Left forelimb (tissue), 1 donor: ENCODE results near the gene NKX1-2.

Experiments
- DNase-seq: peaks from one replicate; pipeline ENCODE4 v3.0.0-alpha.2; 2018; ENCODE audit warnings: low spot score

Gene NKX1-2

DNA sequence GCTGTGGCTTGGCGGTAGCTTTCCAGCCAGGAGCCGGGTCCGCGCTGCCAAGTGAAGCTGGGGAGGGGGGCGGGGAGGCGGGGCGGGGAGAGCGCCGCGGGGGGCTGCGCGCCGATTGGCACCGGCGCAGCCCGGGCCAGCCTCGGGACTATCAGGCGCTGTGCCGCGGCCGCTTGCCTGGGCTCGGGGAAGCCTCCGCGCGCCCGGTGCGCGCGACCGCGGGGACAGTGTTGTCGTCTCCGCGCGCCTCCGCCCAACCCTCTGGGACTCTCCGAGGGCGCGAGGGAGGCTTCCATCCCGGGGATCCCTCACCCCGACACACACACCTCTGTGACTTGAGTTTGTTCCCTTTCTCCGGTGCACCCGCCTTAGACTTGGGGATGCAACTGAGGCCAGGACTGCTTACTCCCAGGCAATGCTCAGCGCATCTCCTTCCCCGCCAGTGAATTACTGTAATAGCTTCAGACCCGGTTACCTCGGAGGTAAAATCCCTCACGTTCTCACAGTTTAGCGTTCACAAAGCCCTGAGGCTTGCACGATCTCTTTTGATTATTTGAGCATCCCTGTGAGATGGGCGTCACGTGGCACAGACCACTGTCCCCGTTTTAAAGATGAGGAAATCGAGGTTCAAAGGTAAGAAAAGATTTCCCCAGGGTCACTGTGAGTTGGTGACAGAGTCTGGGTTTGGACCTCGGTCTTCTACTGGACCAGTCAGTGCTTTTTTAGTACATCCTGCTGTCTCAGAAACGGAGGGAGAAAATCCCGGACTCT is at the start of gene NKX1-2:
NKX1-2 (minus strand) TSS at position 24 of the 771 bp plus-strand sequence. CDS start 92 bp downstream, outside the sequence.
- DNase-seq, result no peak

DNA sequence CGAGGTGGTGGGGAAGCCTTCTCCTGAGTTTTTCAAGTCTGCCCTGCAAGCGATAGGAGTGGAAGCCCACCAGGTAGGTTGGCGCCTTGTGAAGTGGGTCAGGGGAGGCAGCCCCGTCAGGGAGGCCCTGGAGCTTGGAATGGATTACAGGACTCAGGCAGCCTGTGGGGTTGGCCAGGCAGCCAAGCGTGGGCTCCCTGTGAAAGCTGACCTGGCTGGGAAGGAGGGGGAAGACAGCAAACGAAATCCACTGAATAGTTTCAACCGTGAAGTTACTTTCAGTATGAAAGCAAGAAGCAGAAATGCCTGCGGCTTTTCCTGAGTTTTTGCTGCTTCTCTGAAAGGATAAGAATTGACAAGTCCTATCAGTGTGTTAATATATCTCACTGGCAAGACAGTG is 48.2 kb upstream of the NKX1-2 start:
- no peak for DNase-seq

DNA sequence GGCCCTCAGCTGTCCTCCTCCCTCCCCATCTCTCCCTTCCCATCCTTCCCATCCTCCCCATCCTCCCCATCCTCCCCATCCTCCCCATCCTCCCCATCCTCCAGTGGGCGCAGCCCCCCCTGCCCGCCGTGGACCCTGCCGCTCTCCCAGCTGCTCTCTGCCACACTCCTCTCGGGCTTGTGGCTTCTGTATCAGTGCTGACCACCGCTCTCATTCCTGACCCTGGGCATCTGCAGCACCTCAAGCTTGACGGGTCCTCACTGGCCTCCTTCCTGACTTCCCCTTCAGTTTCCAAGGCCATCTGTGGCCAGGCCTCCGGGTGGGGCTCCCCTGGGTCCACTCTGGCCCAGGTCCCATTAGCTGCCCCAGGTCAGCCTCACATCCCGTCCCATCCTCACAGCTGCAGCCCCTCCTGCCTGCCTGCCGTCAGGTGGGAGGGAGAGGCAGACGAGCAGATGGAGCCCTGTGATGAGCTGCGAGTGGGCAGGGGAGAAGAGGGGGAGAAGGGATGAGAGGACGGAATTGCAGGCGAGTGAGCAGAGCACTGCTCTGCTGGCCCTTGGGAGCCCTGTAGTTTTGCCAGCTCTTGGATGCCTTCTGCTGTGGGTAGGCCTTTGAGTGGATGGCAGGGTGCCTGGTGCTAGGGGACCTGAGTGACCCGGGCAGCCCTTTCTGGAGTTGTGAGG is 47.5 kb upstream of the NKX1-2 start:
- peak; percentile 61 for DNase-seq

DNA sequence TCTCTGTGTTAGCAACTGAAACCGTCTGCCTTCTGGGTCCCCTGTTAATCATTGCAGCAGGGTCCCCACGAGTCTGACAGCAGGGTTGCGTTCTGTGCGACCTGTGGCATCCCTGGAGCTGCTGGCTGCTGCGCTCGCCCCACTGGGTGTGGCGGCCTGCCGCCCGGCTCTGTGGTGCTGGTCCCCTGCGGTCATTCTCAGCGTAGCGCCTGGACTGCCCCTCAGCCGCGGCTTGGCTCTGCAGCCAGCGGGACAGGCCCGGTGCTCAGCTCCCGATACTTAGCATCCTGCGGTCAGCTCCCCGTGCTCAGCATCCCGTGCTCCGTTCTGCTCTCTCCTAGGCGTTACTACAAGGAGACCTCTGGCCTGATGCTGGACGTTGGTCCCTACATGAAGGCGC is 46.8 kb upstream of the NKX1-2 start:
- no peak for DNase-seq

DNA sequence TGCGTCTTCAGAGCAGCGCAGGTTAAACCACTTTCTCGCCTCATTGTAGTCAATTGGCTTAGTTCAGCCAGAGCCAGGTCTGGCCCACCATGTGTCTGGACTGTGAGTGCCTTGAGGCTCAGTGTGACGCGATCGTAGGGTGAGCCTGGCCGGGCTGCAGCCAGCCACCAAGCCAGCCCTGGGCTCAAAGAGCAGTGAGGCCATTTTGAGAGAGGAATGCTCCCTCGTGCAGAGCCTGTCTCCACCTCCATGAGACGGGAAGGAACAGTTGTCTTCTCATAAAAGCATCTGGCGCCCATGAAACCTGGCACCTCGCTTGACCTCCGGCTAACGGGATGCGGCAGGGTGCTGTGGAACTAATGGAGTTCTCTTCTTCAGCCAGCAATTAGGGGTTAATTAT is 46.3 kb upstream of the NKX1-2 start:
- DNase-seq, result peak; percentile 38

DNA sequence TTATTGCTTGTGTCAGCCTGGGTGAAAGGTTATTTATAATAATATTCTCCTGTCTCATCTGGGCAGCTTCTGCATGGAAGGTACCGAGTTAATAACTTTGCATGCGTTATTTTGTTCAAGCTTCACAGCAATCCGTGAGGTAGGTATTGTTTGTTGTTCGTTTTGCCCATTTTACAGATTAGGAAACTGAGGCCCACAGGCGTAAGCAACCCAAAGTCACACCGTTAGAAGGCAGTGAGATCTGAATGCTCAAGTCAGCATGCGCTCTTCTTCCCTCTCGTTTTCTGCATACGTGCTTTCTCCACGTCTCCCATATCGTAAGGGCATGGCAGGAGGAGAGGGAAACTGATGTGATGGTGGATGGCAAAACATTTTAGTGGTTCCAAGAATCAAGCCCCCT is 45.9 kb upstream of the NKX1-2 start:
- no peak for DNase-seq

DNA sequence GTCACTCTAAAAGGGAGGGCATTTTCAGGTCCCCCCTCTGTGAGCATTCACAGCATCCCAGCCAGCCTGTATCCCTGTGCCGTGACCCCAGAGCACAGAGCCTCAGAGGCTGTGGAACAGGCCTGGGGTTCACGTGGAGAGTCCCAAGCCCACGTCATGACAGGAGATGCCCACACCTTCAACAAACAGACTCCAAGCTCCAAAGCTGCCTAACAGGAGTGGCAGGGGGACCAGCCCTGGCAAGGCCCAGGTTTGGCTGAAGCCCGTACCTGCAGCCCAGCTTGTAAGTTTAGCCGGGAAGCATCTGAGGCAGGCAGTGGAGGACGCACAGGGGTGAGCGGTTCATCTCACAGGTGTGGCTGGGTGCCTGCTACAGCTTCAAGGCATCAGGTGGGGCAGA is 45.3 kb upstream of the NKX1-2 start:
- peak; percentile 55 for DNase-seq

DNA sequence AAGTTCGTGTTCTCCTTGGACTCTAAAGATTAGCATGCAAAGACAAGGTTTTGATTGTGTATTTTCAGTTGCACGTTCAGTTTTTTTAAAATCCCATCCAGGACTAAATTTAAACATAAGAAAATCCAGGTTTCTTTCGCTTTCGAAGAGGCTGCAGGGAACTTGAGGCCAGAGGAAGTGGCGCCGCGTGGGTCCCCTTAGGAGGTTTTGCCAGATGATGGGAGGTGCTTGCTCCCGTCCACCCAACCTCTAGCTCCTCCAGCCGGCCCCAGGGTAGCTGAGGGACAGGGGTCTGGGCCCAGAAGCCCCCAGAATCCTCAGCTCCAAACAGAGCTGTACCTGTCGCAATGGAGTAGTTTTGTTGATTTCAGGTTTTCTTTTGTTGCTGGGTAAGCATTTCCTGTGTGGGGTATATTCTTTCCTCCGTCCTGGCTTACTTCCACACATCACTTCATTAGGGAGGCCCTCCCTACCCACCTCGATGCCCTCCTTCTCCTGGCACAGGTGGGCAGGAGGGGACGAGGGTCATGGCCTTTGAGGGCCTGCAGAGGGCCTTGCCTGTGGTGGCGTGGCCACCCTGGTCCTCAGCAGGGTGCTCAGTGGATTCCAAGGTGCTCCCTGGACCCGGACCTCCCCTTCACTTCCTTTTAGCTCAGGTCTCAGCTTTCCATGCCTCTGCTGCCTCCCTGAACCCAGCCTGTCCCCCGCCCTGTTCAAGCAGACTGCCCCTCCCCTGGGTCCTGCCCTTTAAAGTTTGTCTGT is 44.4 kb upstream of the NKX1-2 start:
- peak; percentile 64 for DNase-seq

DNA sequence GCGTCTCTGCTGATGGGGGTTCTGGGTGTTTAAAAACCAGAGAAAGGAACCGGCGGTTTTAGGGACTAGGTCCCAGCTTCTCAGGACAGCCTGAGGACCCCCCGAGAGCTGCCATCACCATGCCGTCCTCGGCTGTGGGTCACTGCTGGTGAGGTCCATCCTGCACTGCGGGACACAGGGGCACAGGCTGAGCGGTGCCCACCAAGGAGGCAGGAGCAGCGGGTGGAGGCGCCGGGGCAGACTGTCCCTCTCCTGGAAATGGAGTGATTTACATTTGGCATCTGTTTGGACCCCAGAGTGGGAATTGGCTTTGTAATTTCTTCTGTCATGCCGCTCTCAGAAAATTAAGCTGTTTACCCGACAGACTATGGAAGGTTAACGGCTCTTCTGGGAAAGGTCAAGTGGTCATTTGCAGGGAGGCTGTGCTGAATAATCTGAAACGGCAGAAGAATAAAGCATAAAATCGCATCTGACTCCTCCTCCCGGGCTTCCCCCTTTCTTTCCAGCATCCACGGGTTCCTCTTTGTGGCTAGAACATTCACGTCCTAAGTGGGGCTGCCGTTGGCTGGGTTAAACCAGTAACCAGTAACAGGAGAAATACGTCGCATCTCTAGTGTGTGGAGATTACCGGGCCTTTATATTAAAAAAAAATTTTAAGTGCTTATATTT is 43.5 kb upstream of the NKX1-2 start:
- DNase-seq, result peak; percentile 45

DNA sequence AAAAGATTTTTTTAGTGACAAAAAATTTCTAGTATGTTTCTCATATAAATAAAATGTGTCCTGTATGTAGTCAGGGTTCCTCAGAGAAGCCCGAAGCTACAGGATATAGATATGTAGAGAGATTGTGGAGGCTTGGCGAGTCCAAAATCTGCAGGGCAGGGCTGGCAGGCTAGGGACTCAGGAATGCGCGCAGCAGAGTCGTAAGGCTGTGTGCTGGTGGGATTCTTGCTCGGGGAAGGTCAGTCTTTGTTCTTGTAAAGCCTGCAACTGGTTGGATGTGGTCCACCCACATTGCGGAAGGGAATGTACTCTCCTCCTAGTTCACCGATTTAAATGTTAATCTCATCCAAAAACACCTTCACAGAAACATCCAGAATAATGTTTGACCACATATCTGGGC is 42.4 kb upstream of the NKX1-2 start:
- DNase-seq, result peak; percentile 47

DNA sequence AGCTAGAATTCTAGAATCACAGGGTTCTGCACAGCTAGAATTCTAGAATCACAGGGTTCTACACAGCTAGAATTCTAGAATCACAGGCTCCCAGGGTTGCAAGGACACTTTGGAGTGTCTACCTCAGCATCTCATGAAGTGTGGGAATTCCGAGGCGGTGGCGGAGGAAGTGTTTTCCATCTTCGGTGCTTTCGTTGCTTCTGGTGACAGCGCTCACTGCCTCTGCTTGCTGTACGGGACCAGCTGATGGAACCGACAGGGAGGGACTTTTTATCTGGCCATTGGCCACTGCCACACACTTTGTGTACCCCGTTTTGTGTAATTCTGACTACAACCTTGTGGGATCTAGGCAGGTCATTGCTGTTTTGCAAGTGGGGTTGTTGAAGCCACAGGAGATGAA is 41.3 kb upstream of the NKX1-2 start:
- no peak for DNase-seq

DNA sequence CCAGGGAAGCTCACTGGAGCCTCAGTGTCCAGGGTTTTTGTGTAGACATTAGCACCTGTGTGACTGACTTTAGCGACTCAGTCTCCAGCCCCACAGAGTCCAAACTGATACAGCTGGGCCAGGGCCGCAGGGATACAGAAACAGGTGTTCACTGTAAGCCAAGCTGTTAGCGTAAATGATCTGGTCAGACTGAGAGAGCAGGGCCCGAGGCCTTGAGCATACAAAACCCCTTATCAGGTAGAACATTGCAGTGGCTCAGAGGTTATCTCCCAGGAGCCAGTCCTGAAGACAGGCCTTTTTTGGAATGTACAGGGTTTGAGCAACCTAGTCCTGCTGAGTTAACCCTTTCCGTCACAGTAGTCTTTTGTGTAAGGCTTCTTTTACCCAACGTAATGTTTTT is 36.8 kb upstream of the NKX1-2 start:
- DNase-seq, result peak; percentile 45

DNA sequence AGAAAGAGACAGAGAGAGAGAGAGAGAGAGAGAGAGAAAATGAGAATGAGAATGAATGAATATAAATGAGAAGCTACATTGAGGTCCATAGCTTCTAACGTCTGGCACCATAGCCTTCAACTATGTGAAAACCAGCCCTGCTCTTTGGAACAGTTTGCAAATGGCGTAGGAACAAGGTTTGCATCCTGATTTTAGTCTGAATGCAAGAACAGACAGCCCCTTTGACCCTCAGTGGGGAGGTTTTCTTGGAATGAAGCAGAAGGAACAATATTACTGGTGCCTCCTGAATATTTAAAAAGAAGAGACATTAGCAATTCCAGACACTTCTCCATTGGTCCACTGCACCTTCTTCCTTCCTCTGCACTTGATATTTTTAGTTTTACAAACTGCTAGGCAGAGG is 34.8 kb upstream of the NKX1-2 start:
- DNase-seq, result no peak

DNA sequence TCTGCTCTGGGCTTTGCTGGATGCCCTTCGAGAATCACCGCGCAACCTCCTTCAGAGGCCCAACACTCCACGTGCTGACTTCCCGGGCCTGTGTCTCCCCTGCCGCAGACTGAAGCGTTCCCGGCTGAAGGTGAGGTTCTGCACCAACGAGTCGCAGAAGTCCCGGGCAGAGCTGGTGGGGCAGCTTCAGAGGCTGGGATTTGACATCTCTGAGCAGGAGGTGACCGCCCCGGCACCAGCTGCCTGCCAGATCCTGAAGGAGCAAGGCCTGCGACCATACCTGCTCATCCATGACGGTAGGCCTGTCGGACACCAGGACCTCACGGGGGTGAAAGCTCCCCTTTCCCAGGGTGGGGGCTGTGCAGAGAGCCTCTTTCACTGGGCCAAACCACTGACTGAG is 34.2 kb upstream of the NKX1-2 start:
- DNase-seq, result peak; percentile 54

DNA sequence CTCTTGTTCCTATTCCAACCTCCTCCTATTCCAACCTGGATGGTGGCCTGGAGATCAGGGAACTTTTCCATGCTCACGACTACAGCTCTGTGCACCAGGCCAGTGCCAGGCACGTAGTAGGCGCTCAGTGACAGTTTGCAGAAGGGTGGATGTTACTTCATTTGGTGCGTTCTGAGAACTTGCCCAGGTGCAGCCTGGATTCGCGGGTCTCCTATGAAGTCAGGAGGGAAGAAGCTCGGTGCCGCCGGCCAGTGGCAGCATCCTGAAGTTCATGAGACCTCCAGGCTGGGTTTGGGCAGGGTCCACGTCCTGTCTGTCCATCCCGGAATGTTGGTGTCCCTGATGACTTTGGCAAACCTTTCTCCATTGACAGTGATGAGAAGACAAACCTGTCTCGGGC is 33.0 kb upstream of the NKX1-2 start:
- peak; percentile 44 for DNase-seq

DNA sequence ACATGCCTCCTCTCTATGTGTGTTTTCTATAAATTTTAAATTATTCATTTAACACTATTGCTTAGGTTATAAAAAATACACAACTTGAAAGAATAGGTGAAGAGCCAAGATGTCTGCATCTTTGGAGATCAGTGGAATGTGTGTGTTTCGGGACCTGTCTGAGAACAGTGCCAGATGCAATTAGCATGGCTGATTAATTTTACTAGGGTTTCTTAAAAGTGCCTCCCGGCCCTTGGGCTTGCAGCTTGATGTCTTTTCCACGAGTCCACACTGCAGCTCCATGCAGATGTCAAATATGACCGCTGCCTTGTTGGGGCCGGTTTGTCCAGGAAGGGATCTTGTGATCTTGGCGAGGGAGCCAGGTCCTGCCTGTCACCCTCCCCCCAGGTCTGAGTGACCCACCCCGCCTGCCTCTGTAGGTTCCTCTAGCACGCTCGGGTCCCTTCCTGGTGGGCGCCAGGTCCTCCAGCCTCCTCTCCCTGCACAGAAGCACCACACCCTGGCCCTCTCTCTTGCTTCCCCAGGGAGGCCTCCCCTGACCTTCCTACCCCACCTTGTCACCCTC is 32.5 kb upstream of the NKX1-2 start:
- peak; percentile 45 for DNase-seq

DNA sequence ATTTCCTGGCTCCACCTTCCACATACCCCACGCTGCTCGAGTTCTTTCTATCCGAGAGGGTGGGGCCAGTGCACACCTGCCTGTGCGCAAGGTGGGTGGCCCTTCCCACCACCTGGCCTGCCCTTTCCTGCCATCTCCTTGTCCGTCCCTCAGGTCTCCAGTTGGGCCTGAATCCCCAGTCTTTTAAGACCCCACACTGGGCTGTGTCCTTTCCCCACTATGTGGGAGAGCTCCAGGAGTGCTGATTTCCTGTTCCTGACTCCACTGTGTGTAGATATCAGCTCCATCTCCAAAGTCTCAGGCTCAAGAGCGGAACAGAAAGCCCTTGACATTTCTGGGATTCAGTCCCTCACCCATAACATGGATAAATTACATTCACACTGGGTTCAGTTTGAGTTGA is 31.9 kb upstream of the NKX1-2 start:
- DNase-seq, result peak; percentile 30

DNA sequence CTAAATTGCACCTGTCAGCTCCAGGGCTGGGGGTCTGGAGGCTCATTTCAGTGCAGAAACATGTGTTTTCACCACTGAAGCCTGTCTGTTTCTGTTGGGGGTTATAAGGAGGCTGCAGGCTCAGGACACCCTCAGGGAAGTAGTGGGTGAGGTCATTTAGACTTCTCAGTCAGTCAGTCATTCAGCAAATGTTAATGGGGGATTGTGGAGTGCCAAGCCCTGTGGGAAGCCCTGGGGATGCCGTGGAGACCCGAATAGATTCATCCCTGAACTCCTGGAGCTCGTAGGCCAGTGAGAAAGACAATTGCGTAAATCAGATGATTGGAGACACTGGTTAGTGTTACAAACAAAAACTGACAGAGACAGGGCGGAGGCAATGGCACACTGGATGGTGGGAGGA is 31.0 kb upstream of the NKX1-2 start:
- no peak for DNase-seq

DNA sequence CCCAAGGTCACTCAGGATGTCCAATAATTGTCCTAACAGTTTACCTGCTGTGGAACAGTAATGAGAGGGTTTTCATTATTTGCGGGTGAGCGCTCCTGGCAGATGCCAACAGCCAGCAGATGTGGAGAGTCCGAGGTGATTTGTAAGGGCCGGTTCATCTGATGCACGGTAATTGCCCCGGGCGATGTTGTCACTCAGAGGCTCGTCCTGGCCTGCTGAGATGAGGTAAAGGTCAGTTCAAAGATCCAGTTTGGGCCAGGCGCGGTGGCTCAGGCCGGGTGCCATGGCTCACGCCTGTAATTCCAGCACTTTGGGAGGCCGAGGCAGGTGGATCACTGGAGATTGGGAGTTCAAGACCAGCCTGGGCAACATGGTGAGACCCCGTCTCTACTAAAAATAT is 28.7 kb upstream of the NKX1-2 start:
- peak; percentile 34 for DNase-seq

DNA sequence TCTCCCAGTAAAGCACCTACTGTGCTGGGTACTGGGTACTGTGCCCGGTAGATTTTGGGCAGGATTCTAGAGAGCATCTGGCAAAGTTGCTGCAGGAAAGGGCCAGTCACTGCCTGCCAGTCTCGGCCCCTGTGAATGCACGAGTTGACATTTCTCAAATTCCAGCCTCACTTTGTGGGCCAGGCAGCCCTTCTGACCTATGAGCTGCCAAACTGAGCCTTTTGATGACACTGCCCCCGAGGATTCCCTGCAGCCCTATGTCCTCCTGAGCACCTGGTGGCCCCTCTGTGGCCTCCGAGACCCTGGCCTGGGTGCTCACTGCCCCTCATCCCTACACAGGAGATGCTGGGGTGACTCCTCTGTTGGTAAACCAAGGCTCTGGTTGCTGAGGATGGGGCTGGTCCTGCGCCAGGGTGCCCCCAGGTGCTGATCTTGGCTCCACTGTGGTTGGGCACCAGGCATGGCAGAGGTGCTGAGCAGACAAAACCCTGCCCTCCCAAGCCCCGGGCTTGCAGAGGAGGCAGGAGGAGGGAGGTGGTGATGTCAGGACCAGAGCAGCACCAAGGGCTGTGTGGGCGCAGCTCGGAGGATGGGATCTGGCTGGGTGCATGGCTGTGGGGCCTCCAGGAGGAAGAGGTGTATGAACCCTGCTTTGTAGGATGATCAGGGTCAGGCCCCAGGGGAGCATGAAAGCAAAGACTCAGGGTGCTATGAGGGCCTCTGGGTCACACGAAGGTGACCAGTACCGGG is 28.0 kb upstream of the NKX1-2 start:
- DNase-seq, result peak; percentile 57

DNA sequence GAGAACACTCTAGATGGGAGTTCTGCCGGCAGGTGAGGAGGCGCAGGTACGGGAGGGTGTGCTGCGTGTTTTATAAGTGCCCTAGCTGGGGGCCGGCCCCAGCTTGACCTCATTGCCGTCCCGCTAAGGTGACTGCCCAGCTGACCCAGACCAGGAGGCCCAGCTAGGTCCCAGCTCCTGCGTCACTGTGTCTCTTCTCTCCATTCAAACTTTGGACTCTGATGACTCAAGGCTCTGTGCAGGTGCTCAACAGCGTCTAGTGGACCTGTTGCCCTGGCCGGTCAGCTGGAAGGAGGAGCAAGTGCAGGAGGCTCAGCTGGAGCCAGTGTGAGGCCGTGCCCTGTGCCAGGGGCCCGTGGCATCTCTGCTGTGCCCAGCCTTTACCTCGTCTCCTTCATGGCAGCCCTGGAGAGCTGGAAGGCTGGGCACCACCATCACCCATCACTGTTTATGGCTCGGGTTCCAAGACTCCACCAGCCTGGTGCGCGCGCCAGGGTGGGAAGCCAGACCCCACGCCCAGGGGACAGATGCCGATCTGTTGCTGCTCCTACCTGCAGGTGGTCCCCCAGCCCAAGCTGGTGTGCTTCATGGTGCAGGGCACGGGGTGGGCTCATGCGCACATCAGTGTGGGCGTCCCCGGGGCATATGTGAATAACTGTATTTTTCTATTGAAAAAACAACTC is 26.3 kb upstream of the NKX1-2 start:
- peak; percentile 41 for DNase-seq
